ENCODE measurements around the gene CHST10.
"Not testable (repeated sequence)": the region's sequence is repeated elsewhere in the genome, so short reads cannot be mapped to it uniquely, and the experiment has no call there.

CHST10 gene

DNA sequence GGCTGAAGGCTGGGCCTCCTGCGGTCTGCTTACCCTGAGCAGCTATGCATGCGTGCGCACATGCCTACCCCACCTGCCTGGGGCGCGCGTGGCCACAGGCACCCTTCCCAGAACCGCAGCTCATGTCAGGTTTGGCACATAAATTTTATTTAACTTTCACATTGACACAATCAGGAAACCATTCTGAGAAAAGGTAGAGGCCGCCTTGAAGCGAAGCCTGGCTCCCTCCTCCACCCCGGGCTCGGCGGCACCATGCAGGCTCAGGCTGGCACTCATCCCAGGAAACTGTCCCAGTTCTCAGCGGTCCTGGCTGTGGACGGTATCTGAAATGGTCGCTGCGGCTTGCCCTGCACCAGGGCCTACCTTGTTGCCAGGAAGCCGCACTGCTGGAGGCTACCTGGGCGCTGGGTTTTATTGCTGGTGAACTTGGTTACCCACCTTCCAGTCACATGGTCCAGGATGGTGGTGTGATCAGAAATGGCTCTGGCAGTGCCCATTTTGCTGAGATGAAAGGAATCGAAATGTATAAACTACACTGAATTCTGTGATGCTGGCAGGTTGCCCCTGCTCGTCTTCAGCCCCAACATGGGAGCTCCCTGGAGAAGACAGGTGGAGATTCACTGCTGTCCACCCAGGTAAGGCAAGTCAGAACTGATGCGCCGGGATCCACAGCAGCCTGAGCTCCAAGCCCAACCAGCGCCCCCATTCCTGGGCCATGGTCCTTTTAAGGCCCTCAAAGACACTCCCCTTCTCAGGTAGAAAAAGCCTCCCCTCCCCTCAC lies 25.5 kb downstream of the CHST10 start:
- DNase-seq, result no peak

GRCh38 chr2:100390001-100390940 lies 27.2 kb downstream of the CHST10 start:
- no peak for DNase-seq

DNA sequence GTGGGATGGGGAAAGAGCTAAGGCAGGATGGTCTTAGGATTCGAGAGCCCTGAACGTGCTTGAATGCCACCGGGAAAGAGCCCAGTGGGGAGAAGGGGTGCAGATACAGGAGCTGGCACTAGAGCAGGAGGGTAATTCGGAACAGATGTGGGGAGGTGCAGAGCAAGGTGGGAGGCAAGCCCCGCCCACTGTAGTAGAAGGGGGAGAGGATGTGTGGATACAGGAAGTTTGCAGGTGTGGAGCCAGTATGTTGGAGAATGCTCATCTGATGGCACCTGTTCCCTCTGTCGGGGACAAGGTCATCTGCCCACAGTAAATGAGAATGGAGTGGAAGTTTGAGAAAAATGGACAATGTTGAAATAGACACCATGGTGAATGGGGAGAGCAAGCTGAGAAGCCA lies 28.8 kb downstream of the CHST10 start:
- DNase-seq, result no peak

GRCh38 chr2:100383954-100384353 lies 33.5 kb downstream of the CHST10 start:
- no peak for DNase-seq

DNA sequence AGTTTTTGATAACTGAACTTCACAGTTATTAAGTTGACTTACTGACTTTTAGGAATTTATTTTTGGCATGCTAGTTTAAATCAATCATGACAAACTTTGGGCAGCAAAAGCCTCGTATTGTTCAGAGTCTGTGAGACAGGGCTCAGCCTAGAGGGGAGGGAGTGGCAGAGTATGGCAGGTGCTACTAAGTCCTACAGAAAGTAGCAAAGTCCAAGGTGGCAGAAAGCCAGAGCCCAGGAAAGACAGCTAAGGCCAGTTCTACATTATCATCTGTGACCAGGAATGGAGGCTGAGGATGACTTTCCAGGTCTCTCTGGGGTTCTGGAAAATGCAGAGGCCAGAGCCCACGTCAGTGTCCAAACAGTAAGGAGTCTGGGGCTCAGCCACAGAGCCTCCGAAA lies 34.2 kb downstream of the CHST10 start:
- DNase-seq, result no peak

DNA sequence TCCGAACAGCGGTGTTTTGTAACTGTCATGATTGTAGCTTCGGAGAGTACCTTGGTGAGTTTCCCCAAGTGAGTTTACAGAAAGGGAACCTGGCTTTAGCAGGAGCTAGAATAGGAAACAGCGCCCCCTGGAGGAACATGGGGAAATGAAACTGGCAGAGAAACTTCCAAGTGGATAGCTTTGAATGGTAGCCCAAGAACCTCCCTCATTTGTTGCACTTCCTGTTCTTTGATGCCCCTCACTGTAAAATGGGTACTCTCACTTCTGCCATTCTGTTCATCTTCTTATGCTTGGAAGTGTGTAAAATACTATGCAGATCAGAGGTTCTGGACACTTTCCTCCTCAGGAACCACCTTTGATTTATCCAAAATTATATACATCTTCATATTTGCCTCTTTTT lies 36.2 kb downstream of the CHST10 start:
- DNase-seq, result peak; percentile 77

DNA sequence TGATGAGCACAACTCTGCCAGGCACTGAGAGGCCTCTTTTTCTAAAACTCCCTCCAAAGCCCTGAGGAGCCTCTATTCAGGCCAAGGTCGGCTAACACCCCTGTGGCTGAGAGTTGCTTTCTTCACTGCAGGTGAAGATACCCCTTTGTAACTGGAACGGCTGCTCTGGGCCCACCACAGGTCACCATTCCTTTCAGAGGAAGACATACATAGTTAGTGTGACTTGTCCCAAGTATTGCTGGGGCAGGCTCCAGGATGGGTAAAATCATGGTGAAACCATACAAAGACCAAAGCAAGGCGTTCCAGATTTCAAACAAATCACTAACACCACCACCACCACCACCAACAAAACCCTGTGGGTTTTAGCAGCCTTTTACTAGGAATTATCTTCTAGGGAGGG lies 36.8 kb downstream of the CHST10 start:
- DNase-seq, result no peak

- DNase-seq, result no peak
Measured at GRCh38 chr2:100376836-100377235, 40.6 kb downstream of the CHST10 start.

- DNase-seq, result no peak
Measured at GRCh38 chr2:100367163-100367562, 50.3 kb downstream of the CHST10 start.

- DNase-seq, result no peak
Measured at GRCh38 chr2:100365434-100365833, 52.0 kb downstream of the CHST10 start.

GRCh38 chr2:100362269-100362668 lies 55.2 kb downstream of the CHST10 start:
- DNase-seq, result not testable (repeated sequence)

GRCh38 chr2:100359576-100359975 lies 57.9 kb downstream of the CHST10 start:
- no peak for DNase-seq

- DNase-seq, result no peak
Measured at GRCh38 chr2:100358554-100358953, 58.9 kb downstream of the CHST10 start.

- DNase-seq, result no peak
Measured at GRCh38 chr2:100352521-100352920, 64.9 kb downstream of the CHST10 start.

- DNase-seq, result no peak
Measured at GRCh38 chr2:100350661-100351185, 66.7 kb downstream of the CHST10 start.

- not testable (repeated sequence) for DNase-seq
Measured at GRCh38 chr2:100345144-100345543, 72.3 kb downstream of the CHST10 start.

GRCh38 chr2:100344433-100344832 lies 73.0 kb downstream of the CHST10 start:
- DNase-seq, result no peak

DNA sequence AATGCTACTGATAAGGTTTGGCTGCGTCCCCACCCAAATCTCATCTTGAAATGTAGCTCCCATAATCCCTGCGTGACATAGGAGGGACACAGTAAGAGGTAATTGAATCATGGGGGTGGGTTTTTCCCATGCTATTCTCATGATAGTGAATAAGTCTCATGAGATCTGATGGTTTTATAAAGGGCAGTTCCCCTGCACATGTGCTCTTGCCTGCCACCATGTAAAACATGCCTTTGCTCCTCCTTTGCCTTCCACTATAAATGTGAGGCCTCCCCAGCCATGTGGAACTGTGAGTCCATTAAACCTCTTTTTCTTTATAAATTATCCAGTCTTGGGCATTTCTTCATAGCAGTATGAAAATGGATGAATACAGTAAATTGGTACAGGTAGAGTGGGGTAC lies 75.0 kb downstream of the CHST10 start:
- DNase-seq, result not testable (repeated sequence)
